Mesendoderm (in vitro differentiated cells): ENCODE results near the gene REEP5.

Experiments
- DNase-seq: peaks from one replicate; pipeline ENCODE4 v3.0.0; 2013
- H2AK5ac ChIP-seq: 2 replicates; pipeline ENCODE4 v1.6.1; 2013; ENCODE audit warnings: low read length, inconsistent platforms
- H2BK120ac ChIP-seq: 2 replicates; pipeline ENCODE4 v1.6.1; 2013; ENCODE audit warnings: low read depth, mild to moderate bottlenecking, low read length, moderate library complexity, mixed read lengths
- H2BK15ac ChIP-seq: replicated peaks from 2 replicates; pipeline ENCODE4 v1.6.1; 2013; ENCODE audit warnings: low read depth, mild to moderate bottlenecking, moderate library complexity
- H2BK5ac ChIP-seq: 2 replicates; pipeline ENCODE4 v1.6.1; 2013; ENCODE audit warnings: low read length, inconsistent platforms
- H3K18ac ChIP-seq: 2 replicates; pipeline ENCODE4 v1.6.1; 2013; ENCODE audit warnings: mild to moderate bottlenecking, low read length, mixed read lengths
- H3K23ac ChIP-seq: one replicate; pipeline ENCODE4 v1.6.1; 2013; ENCODE audit warnings: low read length
- H3K27ac ChIP-seq: 2 replicates; pipeline ENCODE4 v1.5.1; 2013; ENCODE audit warnings: low read depth, mild to moderate bottlenecking, inconsistent platforms, low read length, moderate library complexity
- H3K27me3 ChIP-seq: 2 replicates; pipeline ENCODE4 v1.6.1; 2013; ENCODE audit warnings: low read length, control low read depth, mild to moderate bottlenecking, inconsistent platforms; ENCODE audit not compliant: insufficient read depth, poor library complexity
- H3K36me3 ChIP-seq: 2 replicates; pipeline ENCODE4 v1.6.1; 2013; ENCODE audit warnings: low read length, inconsistent platforms; ENCODE audit not compliant: control insufficient read depth, insufficient read depth
- H3K4ac ChIP-seq: one replicate; pipeline ENCODE4 v1.6.1; 2013; ENCODE audit warnings: low read depth, mild to moderate bottlenecking, low read length, moderate library complexity
- H3K4me1 ChIP-seq: 2 replicates; pipeline ENCODE4 v1.6.1; 2013; ENCODE audit warnings: low read depth, low read length, inconsistent platforms; ENCODE audit not compliant: control insufficient read depth
- H3K4me2 ChIP-seq: 2 replicates; pipeline ENCODE4 v1.6.1; 2013; ENCODE audit warnings: low read length
- H3K4me3 ChIP-seq: 2 replicates; pipeline ENCODE4 v1.5.1; 2013; ENCODE audit warnings: mild to moderate bottlenecking, low read length
- H3K56ac ChIP-seq: one replicate; pipeline ENCODE4 v1.6.1; 2013; ENCODE audit warnings: low read length
- H3K79me1 ChIP-seq: 2 replicates; pipeline ENCODE4 v1.6.1; 2013; ENCODE audit warnings: low read length, inconsistent platforms
- H3K79me2 ChIP-seq: 2 replicates; pipeline ENCODE4 v1.6.1; 2013; ENCODE audit warnings: mild to moderate bottlenecking, low read length; ENCODE audit not compliant: control insufficient read depth, insufficient read depth
- H3K9ac ChIP-seq: 2 replicates; pipeline ENCODE4 v1.6.1; 2013; ENCODE audit warnings: low read length, inconsistent platforms
- H4K5ac ChIP-seq: one replicate; pipeline ENCODE4 v1.6.1; 2013; ENCODE audit warnings: low read length
- H4K8ac ChIP-seq: one replicate; pipeline ENCODE4 v1.6.1; 2013; ENCODE audit warnings: low read depth, mild to moderate bottlenecking, control low read depth, low read length, moderate library complexity
- WGBS: extraction: QIAGEN DNeasy Blood & Tissue Kit; methylation state at CpG from one replicate; pipeline ENCODE4 v1.1.7; 2013; ENCODE audit warnings: low lambda C conversion rate, missing lambda C conversion rate; ENCODE audit not compliant: insufficient coverage; ENCODE audit errors: extremely low coverage; 5-methylcytosine and 5-hydroxymethylcytosine counted together

Gene REEP5

GRCh38 chr5:112938286-112938685 lies 16.3 kb upstream of the REEP5 start:
- H3K4me3 ChIP-seq = no peak overlapping the region
- H3K4me1 ChIP-seq = no peaks in the 10 kb centered on the region
- no peak for DNase-seq

DNA sequence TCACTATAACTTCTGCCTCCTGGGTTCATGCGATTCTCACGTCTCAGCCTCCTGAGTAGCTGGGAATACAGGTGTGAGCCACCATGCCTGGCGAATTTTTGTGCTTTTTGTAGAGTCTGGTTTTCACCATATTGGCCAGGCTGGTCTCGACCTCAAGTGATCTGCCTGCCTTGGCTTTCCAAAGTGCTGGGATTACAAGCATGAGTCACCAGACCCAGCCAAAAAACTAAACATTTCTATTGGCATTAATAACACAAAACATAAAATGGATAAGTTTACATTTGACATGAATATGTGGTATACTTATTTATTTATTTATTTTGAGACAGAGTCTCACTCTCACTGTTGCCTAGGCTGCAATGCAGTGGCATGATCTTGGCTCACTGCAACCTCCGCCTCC lies 13.6 kb upstream of the REEP5 start:
- no peaks in the 10 kb centered on the region for H3K36me3 ChIP-seq
- no peak overlapping the region for H3K9ac ChIP-seq
- H3K4ac ChIP-seq = no peak overlapping the region
- no peaks in the 10 kb centered on the region for H3K4me1 ChIP-seq
- no peak overlapping the region for H3K27ac ChIP-seq
- H3K4me2 ChIP-seq = no peak overlapping the region
- H3K27me3 ChIP-seq = no peaks in the 10 kb centered on the region
- H3K56ac ChIP-seq = no peak overlapping the region
- H2BK15ac ChIP-seq = no peak overlapping the region
- DNase-seq = no peak
- H2BK120ac ChIP-seq = no peak overlapping the region
- no peak overlapping the region for H3K23ac ChIP-seq
- H3K18ac ChIP-seq = no peak overlapping the region
- no CpG with 5 or more reads among the region's 5 CpGs for WGBS
- H2BK5ac ChIP-seq = no peak overlapping the region
- no peak overlapping the region for H4K8ac ChIP-seq
- no peak overlapping the region for H3K4me3 ChIP-seq
- H2AK5ac ChIP-seq = no peak overlapping the region
- H3K79me1 ChIP-seq = no peaks in the 10 kb centered on the region
- H3K79me2 ChIP-seq = no peaks in the 10 kb centered on the region
- H4K5ac ChIP-seq = no peak overlapping the region

More at GRCh38 chr5:112938286-112938685, 16.3 kb upstream of the REEP5 start:
- H3K27ac ChIP-seq = no peak overlapping the region
- H3K79me2 ChIP-seq = no peaks in the 10 kb centered on the region
- H3K79me1 ChIP-seq = no peaks in the 10 kb centered on the region
- H4K8ac ChIP-seq = no peak overlapping the region
- no peak overlapping the region for H3K9ac ChIP-seq
- no peak overlapping the region for H3K4ac ChIP-seq
- H2BK15ac ChIP-seq = no peak overlapping the region
- H3K56ac ChIP-seq = no peak overlapping the region
- H2AK5ac ChIP-seq = no peak overlapping the region
- no peak overlapping the region for H3K23ac ChIP-seq
- H3K18ac ChIP-seq = no peak overlapping the region
- H2BK5ac ChIP-seq = no peak overlapping the region
- H3K36me3 ChIP-seq = no peaks in the 10 kb centered on the region
- no CpG with 5 or more reads among the region's 8 CpGs for WGBS
- H2BK120ac ChIP-seq = no peak overlapping the region
- H3K27me3 ChIP-seq = no peaks in the 10 kb centered on the region
- H4K5ac ChIP-seq = no peak overlapping the region
- no peak overlapping the region for H3K4me2 ChIP-seq

GRCh38 chr5:112934366-112934663 lies 12.3 kb upstream of the REEP5 start:
- H3K79me2 ChIP-seq = no peaks in the 10 kb centered on the region
- no peak overlapping the region for H3K23ac ChIP-seq
- no peak for DNase-seq
- no peaks in the 10 kb centered on the region for H3K79me1 ChIP-seq
- H2AK5ac ChIP-seq = no peak overlapping the region
- H3K56ac ChIP-seq = no peak overlapping the region
- H3K4ac ChIP-seq = no peak overlapping the region
- H3K4me1 ChIP-seq = no peaks in the 10 kb centered on the region
- no peak overlapping the region for H3K18ac ChIP-seq
- H3K36me3 ChIP-seq = no peaks in the 10 kb centered on the region
- no peak overlapping the region for H4K8ac ChIP-seq
- H4K5ac ChIP-seq = no peak overlapping the region
- no peak overlapping the region for H2BK5ac ChIP-seq
- H2BK120ac ChIP-seq = no peak overlapping the region
- no peaks in the 10 kb centered on the region for H3K27me3 ChIP-seq
- H3K4me2 ChIP-seq = no peak overlapping the region
- no peak overlapping the region for H3K4me3 ChIP-seq
- H2BK15ac ChIP-seq = no peak overlapping the region
- H3K27ac ChIP-seq = no peak overlapping the region
- no peak overlapping the region for H3K9ac ChIP-seq

DNA sequence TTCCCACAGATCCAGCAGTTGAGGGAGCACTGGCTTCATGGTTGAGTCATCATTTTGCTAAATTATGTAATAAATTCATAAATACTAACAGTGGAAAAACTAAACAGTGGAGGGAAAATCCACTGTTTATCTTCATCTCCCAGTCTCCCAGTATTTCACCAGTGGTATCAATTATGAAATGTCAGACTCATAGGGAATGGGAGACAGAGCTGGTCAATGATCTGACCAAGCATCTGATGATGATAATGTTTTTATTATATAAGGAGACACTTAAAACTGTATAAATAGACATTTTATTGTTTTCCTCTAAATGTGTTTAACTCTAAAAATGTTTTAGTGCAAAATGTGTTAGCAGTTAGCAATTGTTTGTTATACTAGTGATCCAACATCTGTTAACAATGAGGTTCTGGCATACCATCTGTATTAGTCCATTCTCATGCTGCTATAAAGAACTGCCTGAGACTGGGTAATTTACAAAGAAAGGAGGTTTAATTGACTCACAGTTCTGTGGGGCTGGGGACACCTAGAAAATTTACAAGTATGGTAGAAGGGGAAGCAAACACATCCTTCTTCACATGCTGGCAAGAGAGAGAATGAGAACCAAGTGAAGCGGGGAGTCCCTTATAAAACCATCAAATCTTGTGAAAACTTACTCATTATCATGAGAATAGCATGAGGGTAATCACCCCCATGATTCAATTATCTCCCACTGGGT lies 11.8 kb upstream of the REEP5 start:
- DNase-seq = no peak
- WGBS = no CpG with 5 or more reads among the region's 1 CpG

DNA sequence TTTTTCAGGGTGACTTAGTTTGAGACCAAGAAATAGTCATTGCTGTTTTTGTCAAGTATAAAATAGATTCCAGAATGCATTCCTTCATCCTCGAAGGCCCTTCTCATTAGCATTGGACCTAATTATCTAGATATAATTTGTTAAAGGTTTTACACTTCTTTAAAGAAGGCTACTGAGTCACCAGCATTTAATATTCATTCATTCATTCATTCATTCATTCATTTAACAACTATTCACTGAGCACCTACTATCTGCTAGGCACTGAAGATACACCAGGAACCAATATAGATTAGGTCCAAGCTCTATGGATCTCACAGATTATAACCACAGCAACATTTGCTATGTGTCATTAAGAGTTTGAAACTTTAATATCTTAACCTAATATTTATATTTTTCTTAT lies 11.1 kb upstream of the REEP5 start:
- H3K79me2 ChIP-seq = no peaks in the 10 kb centered on the region
- no peaks in the 10 kb centered on the region for H3K4me1 ChIP-seq
- H2AK5ac ChIP-seq = no peak overlapping the region
- no peak overlapping the region for H4K5ac ChIP-seq
- no peak overlapping the region for H3K56ac ChIP-seq
- WGBS = no CpG with 5 or more reads among the region's 1 CpG
- H3K23ac ChIP-seq = no peak overlapping the region
- H3K27me3 ChIP-seq = no peaks in the 10 kb centered on the region
- H3K79me1 ChIP-seq = no peaks in the 10 kb centered on the region
- H3K4me3 ChIP-seq = no peak overlapping the region
- H2BK120ac ChIP-seq = no peak overlapping the region
- no peak overlapping the region for H3K4me2 ChIP-seq
- no peak overlapping the region for H2BK5ac ChIP-seq
- no peak overlapping the region for H2BK15ac ChIP-seq
- no peak for DNase-seq
- H3K18ac ChIP-seq = no peak overlapping the region
- no peak overlapping the region for H3K4ac ChIP-seq
- H4K8ac ChIP-seq = no peak overlapping the region
- H3K27ac ChIP-seq = no peak overlapping the region
- no peak overlapping the region for H3K9ac ChIP-seq
- H3K36me3 ChIP-seq = no peaks in the 10 kb centered on the region

More for the DNA sequence above, 11.8 kb upstream of the REEP5 start:
- no peaks in the 10 kb centered on the region for H3K4me1 ChIP-seq
- no peaks in the 10 kb centered on the region for H3K36me3 ChIP-seq
- H4K5ac ChIP-seq = no peak overlapping the region
- H3K4me2 ChIP-seq = no peak overlapping the region
- no peak overlapping the region for H3K23ac ChIP-seq
- no peak overlapping the region for H3K18ac ChIP-seq
- H2BK5ac ChIP-seq = no peak overlapping the region
- no peaks in the 10 kb centered on the region for H3K27me3 ChIP-seq
- H2BK15ac ChIP-seq = no peak overlapping the region
- H2AK5ac ChIP-seq = no peak overlapping the region
- H2BK120ac ChIP-seq = no peak overlapping the region
- no peaks in the 10 kb centered on the region for H3K79me2 ChIP-seq
- no peak overlapping the region for H4K8ac ChIP-seq
- no peak overlapping the region for H3K27ac ChIP-seq
- no peak overlapping the region for H3K4ac ChIP-seq
- no peak overlapping the region for H3K9ac ChIP-seq
- no peak overlapping the region for H3K56ac ChIP-seq
- H3K4me3 ChIP-seq = no peak overlapping the region
- H3K79me1 ChIP-seq = no peaks in the 10 kb centered on the region

DNA sequence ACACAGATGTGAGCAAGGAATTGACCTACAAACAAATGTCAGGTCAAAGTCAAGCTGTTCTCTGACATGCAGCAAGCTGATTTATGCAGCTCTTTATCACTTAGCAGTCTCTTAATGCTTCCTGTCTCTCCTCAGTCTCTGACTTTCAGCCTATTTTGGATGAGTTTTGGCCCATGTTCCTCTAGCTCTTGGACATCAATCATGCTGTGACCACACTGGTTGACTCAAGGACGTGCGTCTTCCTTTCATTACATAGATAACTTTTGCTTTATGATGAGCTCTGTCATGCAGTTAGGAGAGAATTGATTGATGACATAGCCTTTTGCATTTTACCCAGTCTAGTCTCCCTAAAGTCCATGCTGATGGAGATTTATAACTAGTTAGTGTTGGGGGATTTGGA lies 9.4 kb upstream of the REEP5 start:
- H3K79me1 ChIP-seq = no peaks in the 10 kb centered on the region
- no peak overlapping the region for H3K4ac ChIP-seq
- H3K56ac ChIP-seq = no peak overlapping the region
- H3K4me1 ChIP-seq = no peaks in the 10 kb centered on the region
- no CpG with 5 or more reads among the region's 2 CpGs for WGBS
- H3K18ac ChIP-seq = no peak overlapping the region
- H2BK5ac ChIP-seq = no peak overlapping the region
- H3K4me2 ChIP-seq = no peak overlapping the region
- H3K27me3 ChIP-seq = no peaks in the 10 kb centered on the region
- no peak overlapping the region for H2AK5ac ChIP-seq
- H2BK120ac ChIP-seq = no peak overlapping the region
- H3K79me2 ChIP-seq = no peaks in the 10 kb centered on the region
- H3K36me3 ChIP-seq = no peaks in the 10 kb centered on the region
- no peak overlapping the region for H3K9ac ChIP-seq
- no peak overlapping the region for H3K23ac ChIP-seq
- H3K27ac ChIP-seq = no peak overlapping the region
- no peak overlapping the region for H4K5ac ChIP-seq
- H4K8ac ChIP-seq = no peak overlapping the region
- no peak for DNase-seq
- no peak overlapping the region for H3K4me3 ChIP-seq
- no peak overlapping the region for H2BK15ac ChIP-seq
